T-helper 1 cell treated with Interleukin-12 subunit alpha and Interleukin-12 subunit beta and Interleukin-4 antibody, amounts not matched to agents 30 μg/mL and 1 μg/mL, for 36 hours (primary cell): Measurements from ENCODE around the gene MVB12B.

Source experiments
- H3K27ac Mint-ChIP-seq: one replicate; pipeline ENCODE4 v1.8.0; 2021; ENCODE audit warnings: mild to moderate bottlenecking, mixed read lengths
- H3K27me3 Mint-ChIP-seq: one replicate; pipeline ENCODE4 v1.8.0; 2021; ENCODE audit warnings: low read depth, mixed read lengths
- H3K36me3 Mint-ChIP-seq: one replicate; pipeline ENCODE4 v1.8.0; 2021; ENCODE audit warnings: low read depth, mixed read lengths
- H3K4me1 Mint-ChIP-seq: one replicate; pipeline ENCODE4 v1.8.0; 2021; ENCODE audit warnings: low read depth, mixed read lengths
- H3K4me3 Mint-ChIP-seq: one replicate; pipeline ENCODE4 v1.8.0; 2021; ENCODE audit warnings: mild to moderate bottlenecking, moderate library complexity, mixed read lengths
- H3K9me3 Mint-ChIP-seq: one replicate; pipeline ENCODE4 v1.8.0; 2021; ENCODE audit warnings: mixed read lengths

MVB12B gene

GRCh38 chr9:126354887-126355770 is 28.5 kb downstream of the MVB12B start:
- H3K4me3 Mint-ChIP-seq: no peak overlapping the region

GRCh38 chr9:126357074-126357473 is 30.4 kb downstream of the MVB12B start:
- peaks cover 3% of the 10 kb centered on the region for H3K27me3 Mint-ChIP-seq
- H3K4me1 Mint-ChIP-seq: peaks cover 2% of the 10 kb centered on the region
- peaks cover 25% of the 10 kb centered on the region for H3K9me3 Mint-ChIP-seq

More at GRCh38 chr9:126354887-126355770, 28.5 kb downstream of the MVB12B start:
- H3K27ac Mint-ChIP-seq: no peak overlapping the region
- H3K36me3 Mint-ChIP-seq: peaks cover 5% of the 10 kb centered on the region
- peaks cover 14% of the 10 kb centered on the region for H3K9me3 Mint-ChIP-seq
- peaks cover 2% of the 10 kb centered on the region for H3K4me1 Mint-ChIP-seq
- peaks cover 13% of the 10 kb centered on the region for H3K27me3 Mint-ChIP-seq

DNA sequence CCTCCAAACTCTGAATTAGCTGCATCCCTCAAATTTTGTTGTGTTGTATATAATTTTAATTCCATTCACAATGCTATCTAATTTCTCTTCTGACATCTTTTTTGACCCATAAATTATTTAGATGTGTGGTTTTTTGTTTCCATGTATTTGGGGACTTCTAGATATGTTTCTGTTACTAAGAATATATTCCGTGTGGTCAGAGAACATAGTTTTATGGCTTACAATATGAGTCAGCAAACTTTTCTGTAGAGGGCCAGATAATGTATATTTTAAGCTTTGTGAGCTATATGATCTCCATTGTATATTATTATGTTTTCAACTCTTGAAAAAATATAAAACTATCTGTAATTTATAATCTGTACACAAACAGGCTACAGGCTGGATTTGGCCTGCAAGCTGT is 33.4 kb downstream of the MVB12B start:
- no peaks in the 10 kb centered on the region for H3K27me3 Mint-ChIP-seq
- no peaks in the 10 kb centered on the region for H3K4me1 Mint-ChIP-seq
- H3K36me3 Mint-ChIP-seq: peaks cover 10% of the 10 kb centered on the region
- H3K9me3 Mint-ChIP-seq: peaks cover 40% of the 10 kb centered on the region
- H3K27ac Mint-ChIP-seq: no peak overlapping the region
- no peak overlapping the region for H3K4me3 Mint-ChIP-seq

More at GRCh38 chr9:126357074-126357473, 30.4 kb downstream of the MVB12B start:
- Mint-ChIP-seq H3K36me3 (peaks cover 8% of the 10 kb centered on the region), H3K4me3 (no peak overlapping the region), H3K27ac (no peak overlapping the region)

DNA sequence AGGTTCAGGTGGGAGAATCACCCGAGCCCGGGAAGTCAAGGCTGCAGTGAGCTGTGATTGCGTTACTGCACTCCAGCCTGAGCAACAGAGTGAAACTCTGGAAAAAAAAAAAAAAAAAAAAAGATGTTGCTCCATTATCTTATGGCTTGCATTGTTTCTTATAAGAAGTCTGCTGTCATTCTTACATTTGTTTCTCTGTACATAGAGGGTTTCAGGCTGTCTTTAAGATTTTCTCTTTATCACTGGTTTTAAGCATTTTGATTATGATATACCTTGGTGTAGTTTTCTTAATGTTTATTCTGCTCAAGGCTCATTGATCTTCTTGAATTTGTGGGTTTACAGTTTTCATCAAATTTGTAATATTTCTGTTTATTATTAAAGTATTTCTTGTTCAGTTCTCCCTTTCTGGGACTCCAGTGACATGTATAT is 35.2 kb downstream of the MVB12B start:
- Mint-ChIP-seq H3K9me3 (peaks cover 40% of the 10 kb centered on the region), H3K4me3 (no peak overlapping the region), H3K27ac (no peak overlapping the region), H3K4me1 (no peaks in the 10 kb centered on the region), H3K27me3 (peaks cover 3% of the 10 kb centered on the region), H3K36me3 (peaks cover 10% of the 10 kb centered on the region)

- Mint-ChIP-seq H3K9me3 (peaks cover 40% of the 10 kb centered on the region), H3K4me1 (no peaks in the 10 kb centered on the region), H3K4me3 (no peak overlapping the region), H3K27me3 (peaks cover 5% of the 10 kb centered on the region), H3K27ac (no peak overlapping the region), H3K36me3 (peaks cover 10% of the 10 kb centered on the region)
Measured at GRCh38 chr9:126363250-126363649, 36.6 kb downstream of the MVB12B start.

GRCh38 chr9:126363847-126364671 is 37.4 kb downstream of the MVB12B start:
- Mint-ChIP-seq H3K4me3 (no peak overlapping the region), H3K9me3 (peaks cover 40% of the 10 kb centered on the region), H3K27me3 (peaks cover 5% of the 10 kb centered on the region), H3K4me1 (no peaks in the 10 kb centered on the region), H3K27ac (no peak overlapping the region), H3K36me3 (peaks cover 10% of the 10 kb centered on the region)

- no peak overlapping the region for H3K27ac Mint-ChIP-seq
- H3K4me3 Mint-ChIP-seq: no peak overlapping the region
- peaks cover 6% of the 10 kb centered on the region for H3K36me3 Mint-ChIP-seq
- H3K27me3 Mint-ChIP-seq: peaks cover 5% of the 10 kb centered on the region
- peaks cover 28% of the 10 kb centered on the region for H3K9me3 Mint-ChIP-seq
- H3K4me1 Mint-ChIP-seq: no peaks in the 10 kb centered on the region
Measured at GRCh38 chr9:126365780-126366179, 39.2 kb downstream of the MVB12B start.

GRCh38 chr9:126366366-126367011 is 39.9 kb downstream of the MVB12B start:
- Mint-ChIP-seq H3K9me3 (peaks cover 21% of the 10 kb centered on the region), H3K27me3 (peaks cover 5% of the 10 kb centered on the region), H3K27ac (no peak overlapping the region), H3K4me1 (no peaks in the 10 kb centered on the region), H3K36me3 (peaks cover 4% of the 10 kb centered on the region), H3K4me3 (no peak overlapping the region)

- Mint-ChIP-seq H3K9me3 (peaks cover 14% of the 10 kb centered on the region), H3K27ac (no peak overlapping the region), H3K27me3 (peaks cover 5% of the 10 kb centered on the region), H3K4me3 (no peak overlapping the region), H3K4me1 (no peaks in the 10 kb centered on the region), H3K36me3 (peaks cover 2% of the 10 kb centered on the region)
Measured at GRCh38 chr9:126367139-126367538, 40.5 kb downstream of the MVB12B start.

- Mint-ChIP-seq H3K4me1 (peaks cover under 1% of the 10 kb centered on the region), H3K9me3 (peaks cover 10% of the 10 kb centered on the region), H3K27ac (no peak overlapping the region), H3K36me3 (peaks cover 2% of the 10 kb centered on the region), H3K27me3 (peaks cover 7% of the 10 kb centered on the region), H3K4me3 (no peak overlapping the region)
Measured at GRCh38 chr9:126367616-126368015, 41.0 kb downstream of the MVB12B start.

- Mint-ChIP-seq H3K36me3 (peaks cover 2% of the 10 kb centered on the region), H3K27me3 (peaks cover 8% of the 10 kb centered on the region), H3K4me1 (peaks cover 3% of the 10 kb centered on the region), H3K9me3 (peaks cover 9% of the 10 kb centered on the region), H3K4me3 (no peak overlapping the region), H3K27ac (no peak overlapping the region)
Measured at GRCh38 chr9:126368020-126368419, 41.4 kb downstream of the MVB12B start.

DNA sequence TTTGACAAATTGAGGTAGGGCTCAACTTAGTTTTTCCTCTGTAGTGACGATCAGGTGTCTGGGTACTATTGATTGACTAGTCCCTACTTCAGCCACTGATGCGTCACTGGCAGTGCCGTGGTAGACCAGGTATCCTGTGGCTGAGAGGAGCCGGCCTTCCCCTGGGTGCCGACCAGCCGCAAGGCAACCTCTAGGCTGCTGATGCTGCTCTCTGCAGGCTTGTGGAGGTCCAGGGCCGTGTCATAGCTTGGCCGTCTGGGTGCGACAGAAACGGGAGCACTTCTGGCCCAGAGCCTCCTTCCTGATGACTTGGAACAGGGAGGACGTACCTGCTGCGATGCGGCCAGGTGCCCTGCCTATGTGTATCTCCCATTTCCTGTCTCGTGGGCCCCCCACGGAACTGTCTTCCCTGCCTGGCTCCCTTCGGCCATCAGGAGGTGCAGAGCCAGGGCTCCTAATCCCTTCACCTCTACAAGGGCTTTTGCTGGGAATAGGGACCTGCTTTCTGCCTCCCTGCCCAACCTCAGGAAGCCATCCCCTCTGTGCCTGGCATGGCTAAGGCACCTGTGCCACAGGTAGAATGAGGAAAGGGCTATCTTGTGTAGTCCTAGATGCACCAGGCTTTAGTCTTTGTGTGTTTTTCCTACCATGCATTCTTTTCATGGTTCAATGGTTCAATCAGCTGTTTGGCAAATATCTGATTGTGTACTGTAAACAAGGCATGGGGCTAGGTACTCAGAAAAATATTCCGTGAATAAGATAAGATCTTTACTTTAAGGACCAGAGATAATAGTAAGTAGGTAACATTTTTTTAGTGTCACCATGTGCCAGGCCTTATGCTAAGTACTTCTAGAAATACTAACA is 44.6 kb downstream of the MVB12B start:
- H3K4me1 Mint-ChIP-seq: peaks cover 6% of the 10 kb centered on the region
- H3K9me3 Mint-ChIP-seq: no peaks in the 10 kb centered on the region
- no peaks in the 10 kb centered on the region for H3K36me3 Mint-ChIP-seq
- H3K27ac Mint-ChIP-seq: no peak overlapping the region
- no peak overlapping the region for H3K4me3 Mint-ChIP-seq
- H3K27me3 Mint-ChIP-seq: peaks cover 8% of the 10 kb centered on the region

- Mint-ChIP-seq H3K27me3 (peaks cover 6% of the 10 kb centered on the region), H3K4me1 (peaks cover 6% of the 10 kb centered on the region), H3K36me3 (no peaks in the 10 kb centered on the region), H3K4me3 (no peak overlapping the region), H3K27ac (no peak overlapping the region), H3K9me3 (no peaks in the 10 kb centered on the region)
Measured at GRCh38 chr9:126372716-126373115, 46.1 kb downstream of the MVB12B start.
